IPS-11a (cell line): Measurements from ENCODE around the gene RERE.

ENCODE experiments used
- H3K4me3 ChIP-seq: one replicate; pipeline ENCODE4 v1.5.1; 2013; ENCODE audit warnings: low read depth, low read length, control low read depth

RERE gene

GRCh38 chr1:8345621-8346415 is 471.6 kb downstream of the RERE start:
- no peak overlapping the region for H3K4me3 ChIP-seq

GRCh38 chr1:8344893-8345507 is 472.4 kb downstream of the RERE start:
- H3K4me3 ChIP-seq = no peak overlapping the region

- H3K4me3 ChIP-seq = no peak overlapping the region
These were observed 473.9 kb downstream of the RERE start for GRCh38 chr1:8343464-8344001.

GRCh38 chr1:8343044-8343443 is 474.4 kb downstream of the RERE start:
- no peak overlapping the region for H3K4me3 ChIP-seq

- no peak overlapping the region for H3K4me3 ChIP-seq
These were observed 475.1 kb downstream of the RERE start for GRCh38 chr1:8342325-8342724.

- no peak overlapping the region for H3K4me3 ChIP-seq
These were observed 477.0 kb downstream of the RERE start for GRCh38 chr1:8340448-8340847.

- no peak overlapping the region for H3K4me3 ChIP-seq
These were observed 478.2 kb downstream of the RERE start for GRCh38 chr1:8339203-8339600.

- H3K4me3 ChIP-seq = no peak overlapping the region
These were observed 478.8 kb downstream of the RERE start for GRCh38 chr1:8338526-8339202.

- H3K4me3 ChIP-seq = no peak overlapping the region
These were observed 479.5 kb downstream of the RERE start for GRCh38 chr1:8337776-8338525.

GRCh38 chr1:8335246-8335645 is 482.2 kb downstream of the RERE start:
- H3K4me3 ChIP-seq = no peak overlapping the region

- H3K4me3 ChIP-seq = no peak overlapping the region
These were observed 483.2 kb downstream of the RERE start for GRCh38 chr1:8334106-8334851.

- no peak overlapping the region for H3K4me3 ChIP-seq
These were observed 484.0 kb downstream of the RERE start for GRCh38 chr1:8333246-8333987.

GRCh38 chr1:8332806-8333205 is 484.6 kb downstream of the RERE start:
- no peak overlapping the region for H3K4me3 ChIP-seq

GRCh38 chr1:8330271-8331125 is 486.9 kb downstream of the RERE start:
- no peak overlapping the region for H3K4me3 ChIP-seq

GRCh38 chr1:8329858-8330257 is 487.6 kb downstream of the RERE start:
- no peak overlapping the region for H3K4me3 ChIP-seq

- H3K4me3 ChIP-seq = no peak overlapping the region
These were observed 488.0 kb downstream of the RERE start for GRCh38 chr1:8329439-8329838.

GRCh38 chr1:8328271-8328670 is 489.2 kb downstream of the RERE start:
- no peak overlapping the region for H3K4me3 ChIP-seq

GRCh38 chr1:8326265-8326664 is 491.2 kb downstream of the RERE start:
- no peak overlapping the region for H3K4me3 ChIP-seq

GRCh38 chr1:8325771-8326170 is 491.7 kb downstream of the RERE start:
- H3K4me3 ChIP-seq = no peak overlapping the region
